ENCODE results near the gene SYNPO.

SYNPO gene

DNA sequence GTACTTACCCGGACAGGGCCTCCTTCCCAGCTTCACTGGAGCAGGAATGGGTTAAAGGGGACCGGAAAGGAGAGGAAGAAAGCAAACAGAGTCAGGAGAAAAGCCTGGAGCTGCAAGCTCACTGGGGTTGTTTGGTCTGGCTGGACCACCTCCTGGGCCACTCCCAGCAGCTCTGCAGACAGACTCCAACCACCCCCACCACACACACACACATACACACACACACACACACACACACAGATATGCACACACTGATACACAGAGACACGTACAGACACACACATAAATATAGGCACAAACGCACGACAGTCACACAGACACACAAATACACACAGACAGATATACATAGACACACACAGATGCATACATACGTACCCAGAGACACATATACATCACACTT is 34.9 kb upstream of the SYNPO start:
- no peak for DNase-seq (ENCODE audit: low read depth)
- no peak for TF ChIP-seq CTCF (IDR thresholded peaks at IDR 0.05; ENCODE audit: control insufficient read depth, insufficient read depth, low read depth, low read length, missing control alignments)
- no peak overlapping the region for H3K4me3 ChIP-seq (ENCODE audit: control insufficient read depth, low read depth, low read length)

- no peak for TF ChIP-seq CTCF (IDR thresholded peaks at IDR 0.05; ENCODE audit: control insufficient read depth, insufficient read depth, low read depth, low read length, missing control alignments)
- no peak for DNase-seq (ENCODE audit: low read depth)
- no peak overlapping the region for H3K4me3 ChIP-seq (ENCODE audit: control insufficient read depth, low read depth, low read length)
These were observed 34.0 kb upstream of the SYNPO start for GRCh38 chr5:150606476-150606875.

- DNase-seq (ENCODE audit: low read depth): no peak
- TF ChIP-seq CTCF (IDR thresholded peaks at IDR 0.05; ENCODE audit: control insufficient read depth, insufficient read depth, low read depth, low read length, missing control alignments): no peak
- no peak overlapping the region for H3K4me3 ChIP-seq (ENCODE audit: control insufficient read depth, low read depth, low read length)
These were observed 33.4 kb upstream of the SYNPO start for GRCh38 chr5:150607105-150607504.

- no peak overlapping the region for H3K4me3 ChIP-seq (ENCODE audit: control insufficient read depth, low read depth, low read length)
- DNase-seq (ENCODE audit: low read depth): no peak
- no peak for TF ChIP-seq CTCF (IDR thresholded peaks at IDR 0.05; ENCODE audit: control insufficient read depth, insufficient read depth, low read depth, low read length, missing control alignments)
These were observed 32.5 kb upstream of the SYNPO start for GRCh38 chr5:150607991-150608390.

GRCh38 chr5:150608991-150609390 is 31.5 kb upstream of the SYNPO start:
- no peak for TF ChIP-seq CTCF (IDR thresholded peaks at IDR 0.05; ENCODE audit: control insufficient read depth, insufficient read depth, low read depth, low read length, missing control alignments)
- no peak for DNase-seq (ENCODE audit: low read depth)
- H3K4me3 ChIP-seq (ENCODE audit: control insufficient read depth, low read depth, low read length): no peak overlapping the region

DNA sequence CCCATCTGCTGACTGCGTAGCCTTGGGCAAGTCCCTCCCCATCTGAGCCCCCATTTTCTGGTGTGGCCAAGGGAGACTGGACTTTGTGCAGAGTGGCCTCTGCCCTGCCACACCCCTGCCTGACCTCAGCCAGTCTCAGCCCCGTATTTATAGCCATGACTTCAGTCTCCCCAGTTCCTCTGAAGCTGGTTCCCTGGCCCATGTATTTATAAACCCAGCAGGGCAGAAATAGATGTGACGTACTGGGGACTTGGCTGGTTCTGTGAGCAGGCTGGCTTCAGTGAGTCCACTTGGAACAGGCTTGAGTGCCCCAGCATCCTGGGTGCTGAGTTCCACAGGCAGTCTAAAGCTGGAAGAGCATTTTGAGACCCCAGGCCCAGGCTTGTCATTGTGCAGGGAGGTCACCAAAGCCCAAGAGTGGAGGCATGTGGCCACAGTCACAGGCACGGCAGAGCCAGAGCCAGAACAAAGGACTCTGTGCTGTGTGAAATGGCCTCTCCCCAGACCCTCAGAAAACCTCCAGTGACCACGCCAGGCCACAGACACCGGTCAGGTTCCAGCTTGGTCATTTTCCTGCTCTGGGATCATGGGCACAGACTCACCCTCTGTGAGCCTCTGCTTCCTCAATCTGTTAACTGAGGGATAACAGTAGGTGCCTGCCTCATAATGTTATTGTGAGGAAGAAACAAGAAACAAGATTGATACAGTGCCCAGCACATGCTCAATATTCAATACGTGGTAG is 30.4 kb upstream of the SYNPO start:
- no peak for TF ChIP-seq CTCF (IDR thresholded peaks at IDR 0.05; ENCODE audit: control insufficient read depth, insufficient read depth, low read depth, low read length, missing control alignments)
- DNase-seq (ENCODE audit: low read depth): no peak
- no peak overlapping the region for H3K4me3 ChIP-seq (ENCODE audit: control insufficient read depth, low read depth, low read length)

Data from AG09309 (cell line).